EH (cell line): ENCODE results near the gene SOD1.
A peak's percentile ranks its signal among the peaks of the same experiment; 100 is the strongest.

ENCODE experiments used
- DNase-seq: peaks from one replicate; pipeline ENCODE4 v3.0.0-alpha.2; 2015; ENCODE audit warnings: low read depth

SOD1 gene

DNA sequence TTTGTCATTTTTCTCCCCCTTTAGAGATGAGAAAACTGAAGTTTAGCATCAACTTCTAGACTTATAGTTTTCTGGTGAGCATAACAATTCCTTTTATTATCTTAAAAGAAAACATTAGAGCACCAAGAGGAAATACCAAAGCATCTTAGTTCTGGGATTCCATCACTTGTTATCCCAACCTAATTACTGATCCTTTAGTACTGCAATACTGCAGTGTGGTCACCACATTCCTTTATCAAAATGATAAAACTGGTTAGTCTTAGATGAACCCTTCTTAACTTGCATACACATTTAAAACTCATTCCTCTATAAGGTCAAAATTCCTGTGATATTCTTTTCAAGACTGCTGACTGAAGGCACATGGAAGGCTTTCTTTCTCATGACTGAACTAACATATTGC, 23.1 kb downstream of the SOD1 start:
- peak; percentile 82 for DNase-seq

DNA sequence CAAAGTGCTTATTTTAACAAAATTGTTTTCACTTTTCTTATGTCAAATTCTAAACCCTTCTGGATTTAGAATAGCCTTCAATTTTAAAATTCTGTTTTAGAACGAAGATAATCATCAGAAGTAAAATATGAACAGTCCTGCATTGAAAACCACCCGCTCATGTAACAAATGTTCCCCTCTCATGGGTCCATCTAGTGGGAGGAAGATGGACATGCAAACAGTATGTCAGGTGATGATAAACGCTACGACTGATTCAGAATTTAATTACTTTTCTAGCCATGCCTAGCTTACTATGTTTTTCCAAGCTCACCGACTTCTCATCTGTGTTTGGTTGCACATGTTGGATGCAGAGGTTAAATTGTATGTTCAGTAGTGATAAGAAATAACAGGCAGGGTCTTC, 23.5 kb downstream of the SOD1 start:
- DNase-seq: no peak

DNA sequence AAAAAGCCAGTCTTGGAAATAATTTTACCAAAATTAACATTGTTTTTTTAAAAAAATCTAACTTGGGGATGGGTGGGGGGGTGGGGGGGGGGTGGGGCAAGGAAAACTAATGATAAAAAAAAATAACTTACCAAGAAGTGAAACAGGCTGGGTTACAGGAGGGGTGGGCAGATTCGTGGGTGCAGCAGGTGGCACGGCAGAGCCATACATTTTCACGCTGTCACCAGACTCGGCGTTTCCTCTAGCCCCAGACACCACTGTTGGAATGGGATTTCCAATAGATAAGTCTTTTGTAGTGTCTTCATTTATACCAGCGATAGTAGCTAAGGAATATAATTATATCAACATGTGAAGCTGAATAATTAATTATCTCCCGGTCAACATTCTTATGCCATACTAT, 25.4 kb downstream of the SOD1 start:
- DNase-seq: no peak

DNA sequence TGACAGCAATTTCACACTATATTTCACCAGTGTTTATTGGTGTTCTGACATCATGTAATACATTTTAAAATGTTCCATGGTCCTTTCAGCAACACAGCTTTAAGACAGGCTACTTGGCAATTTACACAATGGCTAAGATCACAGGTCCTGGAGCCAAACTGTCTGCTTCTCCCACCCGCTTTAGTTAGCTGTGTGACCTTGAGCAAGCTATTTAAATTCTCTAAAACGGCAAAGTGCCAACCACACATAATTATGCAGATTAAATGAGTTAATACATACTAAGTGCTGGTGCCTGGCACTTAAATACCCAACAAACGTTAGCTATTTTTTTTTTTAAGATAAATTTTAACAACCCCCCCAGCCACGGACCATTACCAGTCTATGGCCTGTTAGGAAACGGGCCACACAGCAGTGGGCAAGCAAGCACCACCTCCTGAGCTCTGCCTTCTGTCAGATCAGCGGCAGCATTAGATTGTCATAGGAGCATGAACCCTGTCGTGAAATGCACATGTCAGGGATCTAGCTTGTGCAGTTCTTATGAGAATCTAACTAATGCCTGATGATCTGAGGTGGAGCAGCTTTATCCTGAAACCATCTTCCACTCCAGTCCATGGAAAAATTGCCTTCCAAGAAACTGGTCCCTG, 26.9 kb downstream of the SOD1 start:
- no peak for DNase-seq

DNA sequence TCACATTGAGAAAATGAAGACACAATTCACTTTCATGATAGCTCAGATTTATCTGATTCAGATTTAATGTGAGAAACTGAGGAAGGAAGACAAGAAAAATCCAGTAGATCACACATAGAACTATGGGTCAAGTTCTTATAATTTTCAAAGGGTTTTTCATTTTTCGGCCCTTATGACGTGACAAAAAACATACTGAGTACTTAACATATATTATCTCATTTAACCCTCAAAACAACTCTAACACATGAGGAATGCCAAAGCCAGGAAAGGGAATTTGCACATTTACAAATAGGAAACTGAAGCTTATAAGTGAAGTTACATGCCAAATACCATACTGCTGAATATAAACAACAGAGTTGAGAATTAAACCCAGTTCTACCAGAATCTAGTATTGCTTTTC, 27.6 kb downstream of the SOD1 start:
- no peak for DNase-seq

DNA sequence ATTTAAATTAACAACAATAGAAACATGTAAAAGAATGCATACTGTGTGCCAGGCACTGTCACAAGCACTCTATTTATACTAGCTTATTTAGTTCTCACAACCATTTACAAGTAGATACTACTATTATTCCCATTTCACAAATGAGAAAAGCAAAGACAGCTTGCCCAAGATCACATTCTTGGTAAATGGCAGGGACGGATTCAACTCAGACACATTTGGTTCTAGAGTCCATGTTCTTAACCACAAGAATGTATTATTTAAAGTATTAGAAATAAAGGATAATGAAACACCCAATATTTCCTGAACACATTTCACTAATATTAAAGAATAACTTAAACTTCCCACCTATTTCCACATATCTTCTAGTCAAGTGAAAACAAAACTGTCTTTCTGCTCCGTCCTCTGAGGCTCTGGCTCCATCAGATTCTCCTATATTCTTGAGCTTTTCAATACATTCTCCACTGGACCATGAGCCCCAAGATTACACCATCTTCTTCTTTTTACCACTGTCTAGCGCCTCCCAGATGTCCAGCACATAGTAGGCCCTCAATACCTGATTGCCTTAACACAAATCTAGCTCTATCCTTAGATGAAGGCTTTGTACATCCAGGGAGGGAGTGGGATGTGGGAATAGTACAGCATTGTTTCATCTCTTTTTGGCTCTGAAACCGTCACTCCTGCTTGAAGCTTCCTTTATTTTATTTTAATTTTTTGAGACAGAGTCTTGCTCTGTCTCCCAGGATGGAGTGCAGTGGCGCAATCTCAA, 29.3 kb downstream of the SOD1 start:
- peak; percentile 10 for DNase-seq

DNA sequence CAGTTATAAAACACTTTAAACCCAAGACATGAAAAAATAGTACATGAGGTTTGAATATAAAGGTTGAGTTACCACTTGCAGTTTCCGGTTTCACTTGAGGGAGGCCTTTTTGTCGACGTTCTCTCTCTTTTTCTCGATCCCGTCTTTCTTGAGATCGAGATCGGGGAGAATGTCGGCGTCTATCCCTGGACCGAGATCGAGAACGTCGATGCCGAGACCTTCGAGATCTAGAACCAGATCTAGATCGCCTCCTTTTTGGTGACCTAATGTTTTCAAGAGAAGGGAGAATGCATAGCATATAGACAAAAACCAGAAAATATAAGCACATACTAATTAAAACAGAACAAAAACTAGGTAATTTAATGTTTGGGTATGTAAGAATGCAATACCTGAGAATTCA, 33.7 kb downstream of the SOD1 start:
- DNase-seq: no peak

DNA sequence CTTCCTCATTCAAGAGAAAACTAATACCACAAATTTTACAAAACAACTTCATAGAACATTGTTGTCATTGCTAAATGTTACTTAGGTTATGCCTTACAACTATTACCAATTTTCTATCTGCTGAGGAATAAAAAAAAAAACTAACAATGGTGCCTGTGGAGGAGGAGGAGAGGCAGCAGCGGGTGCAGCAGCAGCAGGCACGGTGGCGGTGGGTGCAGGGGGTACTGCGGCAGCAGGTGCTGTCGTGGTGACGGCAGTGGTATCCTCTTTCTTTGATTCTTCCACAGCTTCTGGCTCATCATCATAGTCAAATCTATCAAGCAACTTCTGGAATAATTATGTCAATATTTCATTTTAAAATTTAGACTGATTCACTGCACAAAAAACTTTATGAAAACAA, 36.9 kb downstream of the SOD1 start:
- DNase-seq: no peak

DNA sequence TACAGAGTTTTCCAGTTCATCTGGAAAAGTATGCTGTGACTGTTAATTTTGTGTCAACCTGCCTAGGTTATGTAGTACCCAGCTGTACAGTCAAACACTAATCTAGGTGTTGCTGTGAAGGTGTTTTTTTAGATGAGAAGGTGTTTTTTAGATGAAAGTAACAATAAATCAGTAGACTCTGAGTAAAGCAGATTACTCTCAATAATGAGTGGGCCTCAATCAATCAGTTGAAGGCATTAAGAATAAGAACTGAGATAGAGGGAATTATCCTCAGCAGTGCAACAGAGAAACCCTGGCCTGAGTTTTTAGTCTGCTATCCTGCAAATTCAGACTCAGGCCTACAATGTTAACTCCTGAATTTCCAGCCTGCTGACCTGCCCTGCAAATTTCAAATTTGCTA, 39.0 kb downstream of the SOD1 start:
- no peak for DNase-seq

DNA sequence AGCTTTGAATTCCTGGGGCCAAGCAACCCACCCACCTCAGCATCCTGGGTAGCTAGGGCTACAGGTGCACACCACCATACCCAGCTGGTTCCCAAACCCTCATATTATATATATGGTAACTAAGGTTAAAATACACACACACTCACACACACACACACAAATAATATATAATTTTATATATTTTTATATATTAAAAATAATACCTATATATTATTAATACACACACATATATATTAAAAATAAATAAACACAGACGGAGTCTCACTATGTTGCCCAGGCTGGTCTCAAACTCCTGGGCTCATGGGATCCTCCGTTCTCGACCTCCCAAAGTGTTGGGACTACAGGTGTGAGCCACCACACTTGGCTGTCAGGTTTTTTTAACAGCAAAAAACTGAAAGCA, 40.5 kb downstream of the SOD1 start:
- no peak for DNase-seq

DNA sequence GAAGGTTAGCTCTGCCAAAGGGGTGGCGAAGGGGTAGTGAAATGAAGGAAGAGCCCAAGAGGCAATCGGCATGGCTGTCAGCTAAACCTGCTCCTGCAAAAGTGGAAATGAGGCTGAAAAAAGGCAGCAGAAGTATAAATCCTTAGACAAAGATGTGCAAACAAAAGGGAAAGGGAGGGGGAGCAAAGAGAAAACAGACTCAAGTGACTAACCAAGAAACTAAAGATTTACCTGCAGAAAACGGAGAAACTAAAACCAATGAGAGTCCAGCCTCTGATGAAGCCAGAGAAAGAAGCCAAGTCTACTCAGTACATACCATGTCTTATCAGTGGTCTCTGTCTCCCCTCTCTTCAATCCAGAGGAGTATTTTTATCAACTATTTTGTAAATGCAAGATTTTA, 47.1 kb downstream of the SOD1 start:
- DNase-seq: no peak

DNA sequence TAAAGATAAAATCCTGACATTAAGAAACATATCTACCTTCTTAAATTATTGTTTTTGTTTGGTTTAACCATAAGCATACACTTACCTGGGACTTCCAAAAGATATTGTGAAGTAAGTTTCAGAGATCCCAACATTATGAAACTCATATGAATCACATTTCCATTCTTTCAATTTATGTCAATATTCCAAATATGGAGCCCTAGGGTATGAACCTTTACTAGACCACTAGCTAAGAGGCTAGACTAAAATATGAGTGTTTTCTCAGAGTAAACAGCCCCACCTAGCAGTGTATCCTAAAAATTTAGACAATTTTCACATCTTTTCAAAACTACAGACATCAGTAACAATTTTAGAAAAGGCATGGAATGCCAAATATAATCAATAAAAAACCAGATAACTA, 48.0 kb downstream of the SOD1 start:
- no peak for DNase-seq

DNA sequence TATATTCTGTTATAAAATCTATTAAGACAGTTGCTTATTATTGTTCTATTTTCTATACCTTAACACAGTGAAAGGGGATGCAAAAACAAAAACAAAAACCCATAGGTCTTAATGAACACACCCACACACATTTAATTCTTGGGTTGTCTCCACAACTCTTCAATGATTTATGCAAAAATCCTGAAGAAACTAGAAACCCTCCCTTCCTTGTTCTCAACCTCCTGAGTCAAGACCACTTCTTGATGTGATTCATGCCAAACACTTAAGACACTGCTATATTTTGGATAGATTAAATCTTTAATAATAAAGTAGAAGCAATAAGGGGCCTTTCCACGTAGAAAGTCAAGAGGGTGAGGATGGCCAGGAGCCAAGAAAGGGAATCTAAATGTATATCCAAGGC, 49.0 kb downstream of the SOD1 start:
- DNase-seq: no peak

DNA sequence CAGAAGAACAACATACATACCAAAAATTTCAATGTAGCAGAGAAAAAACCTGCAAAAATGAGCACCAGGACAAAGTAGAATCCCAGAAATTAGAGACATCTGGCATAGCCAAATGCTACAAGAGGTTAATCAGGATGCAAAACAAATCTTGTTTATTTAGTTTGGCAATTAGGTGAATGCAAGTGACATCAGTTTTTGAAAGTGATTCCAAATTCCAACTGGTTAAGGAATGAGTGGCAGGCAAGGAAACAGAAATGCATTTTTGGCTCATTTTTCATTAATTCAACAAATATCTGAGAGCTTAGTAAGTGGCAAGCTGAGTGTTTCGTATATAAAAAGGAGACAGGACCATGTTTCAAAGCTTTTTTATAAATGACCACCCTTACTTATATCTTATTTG, 51.1 kb downstream of the SOD1 start:
- peak; percentile 92 for DNase-seq

DNA sequence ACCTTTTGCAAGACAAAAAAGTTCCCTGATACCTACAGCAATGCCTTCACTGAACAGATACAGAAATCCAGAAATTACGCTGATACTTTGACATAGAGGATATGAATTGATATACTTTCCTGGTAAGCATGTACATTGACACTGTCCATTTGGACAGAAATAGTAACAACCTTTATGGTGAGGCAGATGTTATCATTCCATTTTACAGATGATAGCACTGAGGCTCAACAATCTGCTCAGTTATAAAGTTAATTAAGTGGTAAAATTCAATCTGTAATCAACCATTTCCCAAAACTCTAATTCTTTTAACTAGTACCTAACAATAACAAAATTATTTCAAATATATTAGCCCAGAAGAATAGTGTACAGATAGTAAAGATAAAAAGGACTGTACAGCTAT, 51.8 kb downstream of the SOD1 start:
- DNase-seq: no peak

DNA sequence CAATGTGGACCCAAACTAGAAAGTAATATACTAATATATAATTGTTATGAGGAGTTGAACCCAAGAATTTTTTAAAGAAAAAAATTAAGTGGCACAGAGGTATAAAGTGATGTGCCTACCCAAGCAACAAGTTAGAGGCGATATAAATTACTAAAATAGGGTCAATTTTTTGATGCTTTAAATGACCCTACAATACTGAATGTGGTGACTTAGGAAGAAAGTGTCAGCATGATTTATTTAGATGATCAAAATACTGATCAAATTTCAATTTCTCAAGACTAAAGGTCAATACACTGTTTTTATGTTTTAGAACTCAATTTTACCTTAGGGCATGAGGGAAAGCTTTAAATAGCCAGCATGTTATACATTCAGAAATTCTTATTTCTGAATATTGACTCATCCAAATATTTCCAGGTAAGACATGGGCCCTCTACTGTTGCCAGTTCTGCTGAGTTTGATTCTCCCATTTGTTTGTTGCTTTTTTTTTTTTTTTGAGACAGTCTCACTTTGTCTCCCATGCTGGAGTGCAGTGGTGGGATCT, 52.3 kb downstream of the SOD1 start:
- DNase-seq: no peak

DNA sequence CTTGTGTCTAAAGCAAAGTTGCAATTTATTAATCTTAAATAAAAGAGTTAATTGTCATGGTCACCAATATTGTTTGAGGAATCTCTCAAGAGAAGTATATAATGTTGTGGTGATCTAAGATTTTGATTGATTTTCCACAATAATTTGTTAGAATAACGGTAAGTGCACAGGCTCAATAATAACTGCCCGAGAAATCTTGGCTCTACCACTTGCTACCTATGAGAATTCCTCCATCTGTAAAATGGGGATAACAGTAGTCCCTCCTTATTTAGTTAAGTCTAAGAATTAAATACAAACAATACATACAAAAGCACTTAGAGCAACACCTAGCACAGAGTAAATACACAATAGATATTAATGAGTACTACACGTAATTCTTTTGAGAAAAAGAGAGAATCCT, 53.6 kb downstream of the SOD1 start:
- DNase-seq: no peak

DNA sequence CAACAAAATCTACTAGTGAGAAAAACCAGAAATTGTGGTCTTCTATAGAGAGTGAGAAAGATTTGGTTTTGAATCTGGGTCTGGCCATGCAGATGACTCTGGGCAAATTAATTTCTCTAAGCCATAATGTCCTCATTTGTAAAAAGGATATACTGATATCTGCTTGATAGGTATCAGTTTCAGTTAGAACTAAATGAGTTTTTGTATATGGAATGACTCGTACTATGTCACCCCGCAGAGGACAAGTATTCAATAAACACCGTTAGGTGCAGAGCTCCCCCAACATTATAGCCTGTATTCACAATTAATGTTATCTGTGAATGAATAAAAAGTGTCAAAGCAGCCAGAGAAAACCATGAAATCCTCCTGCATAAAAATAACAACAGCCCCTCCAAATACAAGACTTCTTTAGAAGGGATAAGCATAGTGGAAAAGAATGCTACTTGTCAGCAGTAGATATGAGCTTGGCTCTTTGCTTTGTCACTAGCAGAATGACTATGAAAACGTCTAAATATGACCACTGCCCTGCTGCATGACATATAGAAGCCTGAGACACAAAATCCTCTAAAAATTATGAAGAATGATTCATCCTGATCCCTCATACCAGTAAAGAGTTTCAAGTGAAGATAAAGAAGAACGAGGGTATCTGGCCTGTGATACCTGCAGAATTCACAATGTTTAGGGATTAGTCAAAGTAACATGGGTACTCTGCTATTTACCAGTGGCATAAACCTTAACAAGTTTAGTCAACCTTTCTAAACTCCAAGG, 54.7 kb downstream of the SOD1 start:
- peak; percentile 59 for DNase-seq

DNA sequence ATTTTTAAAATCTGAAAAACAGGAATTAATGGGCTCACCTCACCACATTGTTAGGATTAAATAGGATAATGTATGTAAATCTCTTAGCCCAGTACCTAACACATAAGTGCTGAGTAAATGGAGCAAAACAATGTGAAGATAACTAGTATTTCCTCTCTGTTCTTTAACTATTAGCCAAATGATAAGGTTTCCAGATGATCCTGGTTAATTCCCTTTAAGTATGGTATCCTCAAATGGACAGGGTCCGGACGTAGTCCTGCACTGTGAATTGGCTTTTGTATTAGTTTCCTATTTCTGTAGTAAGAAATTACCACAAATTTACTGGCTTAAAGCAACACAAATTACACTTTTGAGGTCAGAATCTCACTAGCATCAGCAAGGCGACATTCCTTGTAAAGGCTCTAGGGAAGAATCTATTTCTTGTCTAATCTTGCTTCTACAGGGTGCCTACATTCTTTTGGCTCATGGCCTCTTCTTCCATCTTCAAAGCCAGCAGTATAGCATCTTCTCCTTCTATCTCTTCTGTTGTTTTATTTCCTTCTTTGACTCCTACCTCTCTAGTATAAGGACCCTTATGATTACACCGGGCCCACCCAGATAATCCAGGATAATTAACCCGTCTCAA, 55.4 kb downstream of the SOD1 start:
- peak; percentile 14 for DNase-seq

DNA sequence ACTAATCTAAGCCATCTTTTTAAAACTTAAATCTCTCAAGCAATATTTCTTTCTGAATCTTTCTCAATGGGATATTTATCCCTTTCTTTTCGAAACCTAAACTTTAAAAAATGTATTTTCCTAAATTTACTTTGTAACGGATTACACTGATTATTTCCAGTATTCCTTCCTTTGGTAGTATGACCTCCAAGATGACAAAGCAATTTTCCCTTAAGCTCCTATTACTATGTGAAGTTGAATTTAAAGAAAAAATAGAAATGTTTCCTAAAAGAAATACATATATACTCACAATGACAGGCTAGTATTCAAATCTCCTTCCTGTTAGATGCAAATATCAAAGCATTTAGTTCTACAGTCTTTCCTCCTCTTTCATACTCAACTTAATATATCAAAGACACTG, 56.6 kb downstream of the SOD1 start:
- no peak for DNase-seq
